ENCODE results near the gene SEPHS2.
A peak's percentile ranks its signal among the peaks of the same experiment; 100 is the strongest.

The SEPHS2 gene

GRCh38 chr16:30429678-30430427 is 15.8 kb downstream of the SEPHS2 start, which contains the start of gene DCTPP1:
Gene DCTPP1 (minus strand): TSS chr16:30430030. CDS start chr16:30429980, 50 bp downstream.
- peak; percentile 97 for DNase-seq (ENCODE audit: low spot score)

DNA sequence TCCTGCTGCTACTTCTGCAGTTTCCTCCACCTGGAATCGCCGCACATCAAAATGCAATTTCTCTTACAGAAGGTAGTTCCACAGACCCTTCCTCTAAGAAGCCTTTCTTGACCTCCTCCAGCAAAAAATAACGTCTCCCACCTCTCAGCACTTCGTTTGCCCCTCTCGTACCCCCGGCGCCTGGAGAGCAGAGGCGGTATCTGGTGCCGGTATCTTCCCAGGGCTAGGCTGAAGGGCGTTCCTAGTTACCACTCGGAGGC is 16.3 kb downstream of the SEPHS2 start:
- no peak for DNase-seq (ENCODE audit: low spot score)

DNA sequence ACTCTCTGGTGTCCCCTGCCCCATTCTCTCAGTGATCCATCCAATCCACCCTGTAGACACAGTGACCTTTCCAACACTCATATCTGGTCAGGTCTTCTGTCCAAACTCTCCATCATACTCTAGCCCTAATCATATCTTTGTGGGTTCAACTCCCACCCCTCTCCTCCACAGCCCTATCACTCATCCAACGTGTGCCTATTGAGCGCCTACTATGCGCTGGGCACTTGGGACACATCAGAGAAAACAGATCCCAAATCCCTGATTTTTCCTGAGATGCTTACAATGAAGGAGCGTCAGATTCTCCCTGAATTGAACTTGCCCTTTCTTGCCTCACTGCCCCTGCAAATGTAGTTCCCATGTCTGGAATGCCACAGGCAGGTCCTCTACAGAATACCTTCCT is 17.6 kb downstream of the SEPHS2 start:
- no peak for DNase-seq (ENCODE audit: low spot score)

- DNase-seq (ENCODE audit: low spot score), result no peak
Measured at GRCh38 chr16:30421010-30421409, 24.7 kb downstream of the SEPHS2 start.

DNA sequence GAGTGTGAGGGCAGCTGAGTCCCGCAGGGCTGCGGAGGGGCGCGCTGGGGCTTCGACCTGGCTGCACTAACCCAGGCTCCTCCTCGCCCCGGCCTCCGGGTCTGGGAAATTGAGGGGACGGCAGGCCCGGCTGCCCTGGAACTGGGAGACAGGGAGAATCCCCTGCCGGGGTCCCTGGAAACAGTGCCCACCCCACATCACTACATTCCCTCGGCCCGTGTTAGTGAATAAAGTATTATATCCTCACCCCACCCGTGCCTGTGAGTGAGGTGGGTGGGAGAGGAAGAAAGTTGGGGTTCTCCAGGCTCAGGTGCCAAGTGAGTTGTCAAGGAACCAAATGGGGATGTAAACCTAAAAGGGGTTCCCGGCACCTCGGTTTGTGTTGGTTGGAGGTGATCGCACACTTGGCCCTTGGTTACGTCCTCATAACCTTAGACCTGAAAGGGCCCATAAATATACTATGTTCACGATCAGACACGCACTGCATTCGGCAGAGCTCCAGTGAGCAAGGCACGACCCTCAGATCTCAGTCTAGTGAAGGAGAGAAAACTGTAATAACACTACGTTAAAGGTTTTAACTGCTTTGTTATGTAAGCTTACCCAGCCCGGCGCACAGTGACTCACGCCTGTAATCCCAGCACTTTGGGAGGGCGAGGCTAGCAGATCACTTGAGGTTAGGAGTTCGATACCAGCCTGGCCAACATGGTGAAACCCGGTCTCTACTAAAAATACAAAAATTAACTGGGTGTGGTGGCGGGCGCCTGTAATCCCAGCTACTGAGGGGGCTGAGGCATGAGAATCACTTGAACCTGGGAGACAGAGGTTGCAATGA is 27.1 kb downstream of the SEPHS2 start:
- DNase-seq (ENCODE audit: low spot score), result no peak

- peak; percentile 89 for DNase-seq (ENCODE audit: low spot score)
Measured at GRCh38 chr16:30417529-30418349, 27.9 kb downstream of the SEPHS2 start.

DNA sequence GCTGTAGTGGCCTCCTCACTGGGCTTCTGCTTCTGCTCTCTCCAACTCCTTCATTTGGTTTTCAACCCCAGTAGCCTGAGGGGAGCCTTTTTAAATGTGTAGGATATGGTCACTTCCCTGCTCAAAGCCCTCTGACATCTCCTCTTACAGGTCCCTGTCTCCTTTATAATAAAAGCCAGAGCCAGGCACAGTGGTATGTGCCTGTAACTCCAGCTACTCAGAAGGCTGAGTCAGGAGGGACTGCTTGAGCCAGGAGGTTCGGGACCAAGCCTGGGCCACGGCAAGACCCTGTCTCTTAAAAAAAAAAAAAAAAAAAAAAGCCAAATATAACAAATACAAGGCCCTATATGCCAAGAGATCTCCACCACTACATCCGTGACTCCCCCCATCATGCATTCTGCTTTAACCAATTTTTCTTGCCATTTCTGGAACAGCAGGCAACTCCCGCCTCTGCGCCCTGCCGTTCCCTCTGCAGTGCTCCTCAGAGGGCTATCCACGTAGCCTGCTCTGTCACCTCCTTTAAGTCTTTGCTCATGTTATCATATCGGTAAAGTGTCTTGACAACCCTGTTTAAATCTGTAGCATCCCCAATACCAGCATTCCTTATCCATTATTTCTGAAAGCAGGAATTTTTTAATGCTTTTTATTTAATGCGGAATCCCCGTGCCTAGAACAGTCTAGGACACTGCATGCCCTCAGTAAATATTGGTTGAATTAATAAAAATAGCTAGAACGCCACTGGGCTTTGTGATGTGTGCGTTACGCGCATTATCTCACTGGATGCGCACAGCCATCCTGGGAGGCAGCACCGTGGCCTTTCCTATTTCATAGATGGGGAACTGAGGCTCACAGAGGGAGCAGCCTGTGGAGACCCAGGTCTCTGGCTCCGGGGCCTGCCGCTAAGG is 28.8 kb downstream of the SEPHS2 start:
- no peak for DNase-seq (ENCODE audit: low spot score)

DNA sequence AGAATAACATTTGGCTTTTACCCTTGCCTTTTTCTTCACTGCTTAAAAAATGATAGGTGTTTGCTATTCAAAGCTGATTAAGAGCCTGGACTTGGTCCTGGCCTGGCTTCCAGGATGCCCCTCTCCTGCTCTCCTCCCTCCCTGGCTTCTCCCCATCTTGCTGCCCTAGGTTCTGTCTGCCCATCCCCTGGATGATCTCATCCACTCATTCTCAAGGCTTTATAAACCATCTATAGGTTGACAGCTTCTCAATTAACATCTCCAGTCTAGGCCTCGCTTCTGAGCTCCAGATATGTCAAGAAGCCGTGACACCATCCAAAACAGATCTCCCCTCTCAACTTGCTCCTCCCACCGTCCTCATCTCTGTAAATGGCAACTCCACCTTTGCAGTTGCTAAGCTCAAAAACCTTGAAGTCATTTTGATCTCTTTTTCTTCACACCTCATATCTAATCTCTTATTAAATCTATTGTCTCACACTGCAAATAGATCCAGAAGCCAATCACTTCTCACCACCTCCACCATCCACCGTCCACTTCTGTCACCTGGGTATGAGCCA is 29.5 kb downstream of the SEPHS2 start:
- DNase-seq (ENCODE audit: low spot score), result no peak

DNA sequence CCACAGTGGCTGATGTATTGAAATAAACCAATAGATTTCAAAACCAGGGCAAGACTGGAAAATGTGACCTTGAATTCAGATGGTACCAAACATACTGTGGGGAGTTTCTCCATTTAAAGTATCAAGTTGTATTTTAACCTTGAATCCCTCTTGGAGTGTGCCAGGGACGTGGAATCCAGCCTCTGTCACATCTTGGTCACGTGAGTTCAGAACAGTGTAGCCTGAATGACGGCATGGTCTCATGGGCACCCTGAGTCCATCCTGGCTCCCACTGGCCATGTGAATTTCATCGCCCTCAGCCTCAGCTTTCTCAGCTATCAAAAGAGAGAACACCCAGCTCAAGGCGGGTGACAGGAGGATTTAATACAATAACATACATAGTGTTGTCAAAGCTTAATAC is 31.5 kb downstream of the SEPHS2 start:
- no peak for DNase-seq (ENCODE audit: low spot score)

DNA sequence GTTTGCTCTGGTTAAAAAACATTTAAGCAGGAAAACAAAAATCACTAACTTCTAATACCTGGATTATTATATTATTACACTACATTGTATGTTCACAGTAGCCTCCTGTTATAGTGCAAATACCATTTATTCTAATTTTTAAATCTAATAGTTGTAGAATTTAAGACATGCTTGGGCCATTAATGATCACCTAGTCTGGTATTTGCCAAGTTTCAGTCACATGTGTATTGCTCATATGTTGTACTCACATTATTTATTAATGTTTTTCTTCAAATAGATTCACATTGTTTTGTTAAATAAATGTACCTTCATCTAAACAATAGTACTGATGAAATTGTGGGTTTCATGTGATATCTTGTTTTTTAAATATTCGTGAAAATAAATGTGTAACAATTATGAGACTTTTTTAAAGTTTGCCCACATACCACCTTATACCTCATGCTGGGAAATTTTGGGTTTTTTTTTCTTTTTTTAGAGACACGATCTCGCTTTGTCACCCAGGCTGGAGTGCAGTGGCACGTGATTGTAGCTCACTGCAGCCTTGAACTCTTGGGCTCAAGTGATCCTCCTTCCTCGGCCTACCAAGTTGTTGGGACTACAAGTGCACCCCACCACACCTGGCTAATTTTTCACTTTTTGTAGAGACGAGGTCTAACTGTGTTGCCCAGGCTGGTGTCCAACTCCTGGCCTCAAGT is 32.4 kb downstream of the SEPHS2 start:
- DNase-seq (ENCODE audit: low spot score), result no peak

DNA sequence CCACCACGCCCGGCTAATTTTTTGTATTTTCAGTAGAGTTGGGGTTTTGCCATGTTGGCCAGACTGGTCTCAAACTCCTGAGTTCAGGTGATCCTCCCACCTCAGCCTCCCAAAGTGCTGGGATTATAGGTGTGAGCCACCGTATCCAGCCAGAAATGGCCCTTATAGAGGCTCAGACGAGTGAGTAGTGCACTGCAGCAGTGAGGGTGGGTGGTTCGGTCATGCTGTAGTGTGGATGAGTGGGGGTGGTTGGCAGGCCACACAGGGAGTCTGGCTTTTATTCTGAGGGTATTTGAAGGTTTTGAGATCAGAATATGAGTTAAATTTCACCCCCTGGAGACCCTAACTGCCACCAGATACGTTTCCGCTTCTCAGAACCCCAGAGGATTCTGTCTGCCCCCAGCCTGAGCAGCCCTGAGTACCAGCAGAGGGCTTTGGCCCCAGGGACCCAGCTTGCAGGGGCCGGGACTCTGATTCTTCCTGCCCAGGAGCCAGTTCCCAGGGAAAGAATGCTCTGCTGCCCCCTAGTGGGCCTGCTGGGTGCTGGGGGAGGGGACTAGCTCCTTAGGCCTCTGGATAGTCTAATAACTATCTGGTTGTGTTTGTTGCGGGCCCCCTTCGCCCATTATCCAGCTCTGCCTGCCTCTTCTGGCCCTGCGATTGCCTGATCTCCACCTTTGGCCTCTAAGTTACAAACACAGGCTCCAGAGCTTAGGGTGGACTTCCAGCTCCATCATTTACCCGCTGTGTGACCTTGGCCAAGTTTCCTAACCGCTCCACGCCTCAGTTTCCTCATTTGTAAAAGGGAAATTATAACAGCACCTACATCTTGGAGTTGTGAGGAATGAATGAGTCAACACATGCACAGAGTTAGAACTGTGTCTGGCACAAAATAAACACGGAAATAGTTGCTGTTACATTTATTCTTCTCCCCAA is 36.3 kb downstream of the SEPHS2 start:
- DNase-seq (ENCODE audit: low spot score), result peak; percentile 92

- peak; percentile 62 for DNase-seq (ENCODE audit: low spot score)
Measured at GRCh38 chr16:30407804-30408534, 37.7 kb downstream of the SEPHS2 start.

GRCh38 chr16:30407102-30407803 is 38.4 kb downstream of the SEPHS2 start, which contains the start of gene ZNF771:
Gene ZNF771 (plus strand): TSS chr16:30407606. CDS start chr16:30408054, 448 bp downstream.
- DNase-seq (ENCODE audit: low spot score), result peak; percentile 94

GRCh38 chr16:30406795-30407101 is 38.9 kb downstream of the SEPHS2 start:
- DNase-seq (ENCODE audit: low spot score), result no peak

DNA sequence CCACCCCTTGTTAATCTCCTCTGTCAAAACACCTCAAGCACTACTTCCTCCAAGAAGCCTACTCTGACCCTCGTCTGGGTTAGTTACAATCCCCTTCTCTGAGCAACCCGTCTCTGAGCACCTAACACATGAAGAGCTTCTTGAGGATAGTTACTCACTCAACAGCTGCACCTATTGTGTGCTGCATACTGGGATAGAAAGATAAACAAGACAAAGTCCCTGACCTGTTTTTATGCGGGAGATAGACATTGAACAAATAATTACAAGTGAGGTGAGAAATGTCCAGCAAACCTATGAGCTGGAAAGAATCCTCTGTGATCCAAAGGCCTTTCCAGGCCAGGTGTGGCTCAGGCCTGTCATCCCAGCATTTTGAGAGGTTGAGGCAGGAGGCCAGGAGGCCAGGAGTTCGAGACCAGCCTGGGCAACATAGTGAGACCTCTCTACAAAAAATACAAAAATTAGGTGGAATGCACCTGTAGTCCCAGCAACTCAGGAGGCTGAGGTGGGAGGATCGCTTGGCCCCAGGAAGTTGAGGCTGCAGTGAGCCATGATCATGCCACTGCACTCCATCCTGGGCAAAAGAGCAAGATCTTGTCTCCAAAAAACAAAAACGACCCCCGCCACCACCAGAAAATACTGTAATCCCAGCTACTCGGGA is 43.8 kb downstream of the SEPHS2 start:
- no peak for DNase-seq (ENCODE audit: low spot score)

DNA sequence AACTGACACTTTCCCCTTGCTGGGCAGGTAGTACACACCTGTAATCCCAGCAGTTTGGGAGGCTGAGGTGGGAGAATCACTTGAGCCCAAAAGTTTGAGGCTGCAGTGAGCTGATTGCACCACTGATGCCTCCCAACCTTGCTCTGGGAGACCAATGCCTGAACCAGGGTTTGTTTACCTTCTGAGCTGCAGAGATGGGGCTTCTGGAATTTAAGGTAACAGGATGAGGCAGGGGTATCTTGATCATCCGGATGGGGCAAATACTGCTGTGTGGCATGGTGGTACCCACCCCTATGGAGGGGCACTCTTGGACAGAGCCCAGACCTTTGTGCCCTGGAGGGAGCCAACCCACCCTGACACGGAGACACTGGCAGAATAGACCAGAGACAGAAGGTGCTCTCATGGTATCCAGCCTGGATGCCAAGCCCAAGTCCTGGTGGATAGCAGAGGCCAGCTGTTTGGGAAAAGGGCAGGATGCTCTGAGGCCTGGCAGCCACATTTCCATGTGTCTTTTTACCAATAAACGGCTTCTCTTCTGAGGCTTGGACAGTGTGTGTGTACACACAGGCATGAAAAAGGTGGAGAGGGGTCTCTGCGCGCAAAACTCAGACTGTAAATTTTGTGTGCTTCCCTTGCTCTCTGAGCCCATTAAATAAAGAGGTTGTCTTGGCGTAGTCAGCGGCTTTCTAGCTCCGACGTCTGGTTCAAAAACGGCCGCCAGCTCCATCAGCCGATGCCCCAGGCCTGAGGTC is 46.1 kb downstream of the SEPHS2 start:
- DNase-seq (ENCODE audit: low spot score), result no peak
